Stimulated activated memory B cell treated with anti-CD40 and anti-IgM and Interleukin-4, amounts not matched to agents 10 μg/mL and 1 μg/mL and 100 μg/mL, for 72 hours (primary cell): ENCODE data around the gene CFAP61.

Experiments used
- ATAC-seq: fragments of 150-1000 bp; cut with Tn5 transposase; 2 replicates; pipeline ENCODE4 v1.10.0; 2021
- H3K27ac Mint-ChIP-seq: one replicate; pipeline ENCODE4 v1.8.0; 2022; ENCODE audit warnings: mild to moderate bottlenecking, mixed read lengths
- H3K27me3 Mint-ChIP-seq: one replicate; pipeline ENCODE4 v1.8.0; 2022; ENCODE audit warnings: mixed read lengths
- H3K36me3 Mint-ChIP-seq: one replicate; pipeline ENCODE4 v1.8.0; 2022; ENCODE audit warnings: mixed read lengths
- H3K4me1 Mint-ChIP-seq: one replicate; pipeline ENCODE4 v1.8.0; 2022; ENCODE audit warnings: mixed read lengths
- H3K4me3 Mint-ChIP-seq: one replicate; pipeline ENCODE4 v1.8.0; 2022; ENCODE audit warnings: mild to moderate bottlenecking, moderate library complexity, mixed read lengths
- H3K9me3 Mint-ChIP-seq: one replicate; pipeline ENCODE4 v1.8.0; 2022; ENCODE audit warnings: mixed read lengths

CFAP61 gene

GRCh38 chr20:20401991-20402390 is 349.7 kb downstream of the CFAP61 start:
- Mint-ChIP-seq H3K36me3 (peaks cover 25% of the 10 kb centered on the region), H3K27me3 (no peaks in the 10 kb centered on the region), H3K4me1 (no peaks in the 10 kb centered on the region), H3K9me3 (no peaks in the 10 kb centered on the region), H3K4me3 (no peak overlapping the region), H3K27ac (no peak overlapping the region)
- ATAC-seq: no peak

GRCh38 chr20:20404633-20405032 is 352.3 kb downstream of the CFAP61 start:
- no peak for ATAC-seq
- H3K4me1 Mint-ChIP-seq: no peaks in the 10 kb centered on the region
- H3K27ac Mint-ChIP-seq: no peak overlapping the region
- no peaks in the 10 kb centered on the region for H3K27me3 Mint-ChIP-seq
- peaks cover 18% of the 10 kb centered on the region for H3K36me3 Mint-ChIP-seq
- no peak overlapping the region for H3K4me3 Mint-ChIP-seq
- H3K9me3 Mint-ChIP-seq: no peaks in the 10 kb centered on the region

GRCh38 chr20:20405623-20406022 is 353.3 kb downstream of the CFAP61 start:
- Mint-ChIP-seq H3K27ac (no peak overlapping the region), H3K27me3 (no peaks in the 10 kb centered on the region), H3K9me3 (no peaks in the 10 kb centered on the region), H3K4me1 (no peaks in the 10 kb centered on the region), H3K36me3 (peaks cover 12% of the 10 kb centered on the region), H3K4me3 (no peak overlapping the region)
- ATAC-seq: no peak

GRCh38 chr20:20406306-20406705 is 354.0 kb downstream of the CFAP61 start:
- no peak overlapping the region for H3K27ac Mint-ChIP-seq
- no peak for ATAC-seq
- H3K4me1 Mint-ChIP-seq: no peaks in the 10 kb centered on the region
- H3K27me3 Mint-ChIP-seq: no peaks in the 10 kb centered on the region
- peaks cover 12% of the 10 kb centered on the region for H3K36me3 Mint-ChIP-seq
- H3K4me3 Mint-ChIP-seq: no peak overlapping the region
- H3K9me3 Mint-ChIP-seq: no peaks in the 10 kb centered on the region

- no peak overlapping the region for H3K27ac Mint-ChIP-seq
- no peak overlapping the region for H3K4me3 Mint-ChIP-seq
- ATAC-seq: no peak
- H3K27me3 Mint-ChIP-seq: no peaks in the 10 kb centered on the region
- no peaks in the 10 kb centered on the region for H3K9me3 Mint-ChIP-seq
- peaks cover 15% of the 10 kb centered on the region for H3K36me3 Mint-ChIP-seq
- H3K4me1 Mint-ChIP-seq: peaks cover 8% of the 10 kb centered on the region
These were observed 355.8 kb downstream of the CFAP61 start for GRCh38 chr20:20407891-20408805.

GRCh38 chr20:20409331-20409730 is 357.0 kb downstream of the CFAP61 start:
- peaks cover 12% of the 10 kb centered on the region for H3K4me1 Mint-ChIP-seq
- H3K27ac Mint-ChIP-seq: no peak overlapping the region
- H3K27me3 Mint-ChIP-seq: no peaks in the 10 kb centered on the region
- H3K36me3 Mint-ChIP-seq: peaks cover 14% of the 10 kb centered on the region
- no peaks in the 10 kb centered on the region for H3K9me3 Mint-ChIP-seq
- H3K4me3 Mint-ChIP-seq: no peak overlapping the region
- no peak for ATAC-seq
